ENCODE data around the gene PIAS3.

- no peak for TF ChIP-seq SUZ12 (IDR thresholded peaks at IDR 0.05; ENCODE audit: extremely low read depth, insufficient read depth, insufficient read length)
- no peak for TF ChIP-seq ZNF274 (IDR thresholded peaks at IDR 0.05; ENCODE audit: low read depth, low read length)
Measured at GRCh38 chr1:145871994-145872924, 13.4 kb upstream of the PIAS3 start.
